Activated T-cell treated with anti-CD3 and anti-CD28 coated beads for 1 hour (primary cell): ENCODE results near the gene MACC1.
"Not testable (repeated sequence)": the region's sequence is repeated elsewhere in the genome, so short reads cannot be mapped to it uniquely, and the experiment has no call there.

Experiments used
- DNase-seq: peaks from one replicate; pipeline ENCODE4 v3.0.0-alpha.2; 2020; ENCODE audit warnings: low read depth

Gene MACC1

DNA sequence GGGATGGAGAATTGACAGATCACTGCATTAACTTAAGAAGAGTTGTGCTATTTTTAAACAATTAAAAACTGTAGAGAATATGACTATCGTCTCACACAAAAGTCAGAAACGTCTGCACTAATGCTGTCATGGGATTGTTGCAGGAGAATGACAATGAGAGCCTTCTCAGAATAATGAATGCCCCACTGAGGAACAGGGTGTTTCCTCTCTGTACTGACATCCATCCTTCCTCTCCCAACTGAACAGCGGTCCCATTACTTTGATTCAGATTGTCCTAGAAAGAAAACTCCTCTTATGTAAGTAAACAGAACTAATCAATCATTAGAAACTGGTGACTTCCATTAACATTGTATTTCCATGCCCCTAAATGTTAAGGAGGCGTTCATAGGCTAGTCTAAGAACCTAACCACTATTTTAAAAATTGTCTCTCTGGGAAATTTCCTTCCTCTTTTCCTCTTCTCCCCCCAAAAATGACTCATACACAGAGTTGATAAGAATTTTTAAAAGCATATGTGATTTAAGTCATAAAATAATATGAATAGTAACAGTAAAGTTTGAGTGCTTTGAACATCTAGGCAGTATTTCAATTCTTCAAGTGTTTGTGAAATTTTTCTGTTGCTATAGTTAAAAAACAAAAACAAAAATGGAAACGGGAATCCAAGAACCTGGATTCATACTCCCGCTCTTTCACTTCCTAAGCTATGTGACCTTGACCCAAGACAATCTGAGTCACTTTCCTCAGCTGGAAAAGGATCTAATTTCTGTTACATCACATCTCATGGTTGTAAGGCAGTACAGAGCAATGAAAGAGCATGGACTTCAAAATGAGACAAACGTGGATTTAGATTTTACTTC lies 12.7 kb upstream of the MACC1 start:
- DNase-seq: no peak

DNA sequence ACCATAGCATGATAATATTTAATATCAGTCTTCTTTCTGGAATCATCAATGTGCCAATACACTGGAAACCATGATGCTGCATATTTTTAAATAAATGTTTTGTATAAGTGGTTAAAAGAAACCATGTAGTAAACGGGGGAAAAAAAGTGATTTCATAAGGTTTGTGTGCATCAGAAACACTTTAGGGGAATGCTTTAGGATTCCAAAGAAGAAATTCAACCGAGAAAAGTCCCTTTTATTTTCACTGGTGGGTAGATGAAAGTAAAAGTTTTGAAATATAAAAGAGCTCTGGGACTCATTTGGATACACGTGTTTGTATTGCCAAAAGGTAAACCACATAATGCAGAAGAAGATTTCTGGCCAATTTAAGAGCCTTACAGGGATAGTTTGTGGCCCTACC lies 11.9 kb upstream of the MACC1 start:
- no peak for DNase-seq

DNA sequence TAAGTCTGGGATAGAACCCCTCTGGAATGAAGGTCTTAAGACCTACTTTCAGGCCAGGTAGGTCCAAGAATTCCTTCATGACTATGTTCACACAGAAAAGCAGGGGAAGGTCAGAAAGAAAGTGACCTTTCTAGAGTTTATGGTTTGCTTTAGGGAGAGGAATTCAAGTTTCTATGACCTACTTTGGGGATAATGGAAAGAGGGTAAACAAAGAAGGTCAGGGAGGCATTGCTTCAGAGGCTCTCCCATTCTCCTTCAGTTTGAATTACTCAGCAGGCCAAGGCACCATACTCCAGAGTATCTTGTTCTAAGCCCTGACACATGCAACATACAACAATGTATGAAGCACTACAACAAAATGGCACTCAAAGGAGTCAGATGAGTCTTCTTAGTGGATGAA lies 11.5 kb upstream of the MACC1 start:
- DNase-seq: no peak

DNA sequence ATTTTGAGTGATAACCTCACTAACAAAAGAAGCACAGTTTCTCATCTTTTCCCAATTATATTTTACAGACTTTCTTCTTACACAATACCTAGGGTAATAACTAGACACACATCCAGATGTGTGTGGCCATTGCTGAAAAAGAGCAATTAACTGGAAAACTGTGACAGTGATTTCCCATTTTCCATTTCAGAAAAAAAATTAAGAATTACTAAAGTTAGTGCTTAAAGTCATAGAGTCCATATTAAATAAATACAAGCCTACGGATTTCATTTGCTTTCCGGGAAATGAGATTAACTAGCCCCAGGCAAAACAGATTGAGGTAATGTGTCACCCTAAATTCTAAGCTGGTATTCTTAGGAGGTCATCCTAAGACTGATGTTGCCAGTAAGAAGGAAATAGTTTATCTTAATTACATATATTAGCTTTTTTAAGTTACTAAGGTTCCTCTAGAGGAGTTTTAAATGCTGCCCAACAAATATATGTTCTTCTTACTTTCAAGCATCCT lies 10.2 kb upstream of the MACC1 start:
- DNase-seq: no peak

DNA sequence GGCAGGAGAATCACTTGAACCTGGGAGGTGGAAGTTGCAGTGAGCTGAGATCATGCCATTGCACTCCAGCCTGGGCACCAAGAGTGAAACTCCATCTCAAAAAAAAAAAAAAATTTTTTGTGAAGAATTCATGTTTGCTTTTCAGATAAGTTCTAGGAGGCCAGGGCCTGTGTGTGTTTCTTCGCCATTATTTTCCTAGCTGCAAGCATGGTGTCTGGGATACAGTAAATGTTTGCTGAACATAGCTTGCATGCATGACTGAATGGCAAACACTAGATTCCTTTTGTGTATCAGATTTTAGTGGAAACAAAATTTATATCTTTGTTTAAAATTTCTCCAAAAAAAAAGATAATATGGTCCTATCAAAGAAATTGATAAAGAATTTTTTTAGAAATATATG lies 9.7 kb upstream of the MACC1 start:
- DNase-seq: no peak

DNA sequence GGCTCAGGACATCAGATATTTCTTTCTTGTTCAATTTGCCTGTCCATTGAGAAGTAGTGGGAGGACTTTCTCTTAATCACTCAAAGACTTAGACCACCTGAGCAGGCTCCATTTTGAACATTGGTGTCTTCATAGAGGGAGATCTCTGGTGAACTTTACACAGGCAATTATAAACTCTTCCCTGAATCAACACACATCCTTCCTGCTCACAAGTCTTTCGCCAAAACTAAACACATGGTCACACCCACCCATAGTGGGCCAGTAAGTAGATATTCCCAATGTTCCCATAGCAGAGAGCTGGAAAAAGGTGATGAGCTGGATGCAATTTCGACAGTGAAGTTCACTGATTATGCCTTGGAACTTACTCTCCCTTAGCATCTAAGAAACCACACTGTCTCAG lies 8.2 kb upstream of the MACC1 start:
- no peak for DNase-seq

DNA sequence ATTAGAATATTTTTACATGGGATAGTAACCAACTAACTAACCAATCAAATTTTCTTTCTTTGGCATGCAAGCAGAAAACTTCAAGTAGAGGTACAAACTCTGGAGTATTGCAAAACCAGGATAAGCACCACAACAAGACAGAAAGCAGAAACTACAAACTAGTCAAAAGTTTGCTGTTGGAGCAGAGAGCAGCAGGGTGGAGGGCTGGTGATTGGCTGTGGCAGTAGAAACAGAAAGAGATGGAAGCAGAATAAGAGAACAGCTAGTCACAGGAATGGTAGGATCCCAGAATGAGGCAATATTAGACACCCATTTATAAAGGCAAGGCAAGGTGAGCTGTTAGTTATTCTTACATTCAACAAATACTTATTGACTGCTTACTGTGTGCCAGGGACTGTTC lies 6.8 kb upstream of the MACC1 start:
- DNase-seq: no peak

DNA sequence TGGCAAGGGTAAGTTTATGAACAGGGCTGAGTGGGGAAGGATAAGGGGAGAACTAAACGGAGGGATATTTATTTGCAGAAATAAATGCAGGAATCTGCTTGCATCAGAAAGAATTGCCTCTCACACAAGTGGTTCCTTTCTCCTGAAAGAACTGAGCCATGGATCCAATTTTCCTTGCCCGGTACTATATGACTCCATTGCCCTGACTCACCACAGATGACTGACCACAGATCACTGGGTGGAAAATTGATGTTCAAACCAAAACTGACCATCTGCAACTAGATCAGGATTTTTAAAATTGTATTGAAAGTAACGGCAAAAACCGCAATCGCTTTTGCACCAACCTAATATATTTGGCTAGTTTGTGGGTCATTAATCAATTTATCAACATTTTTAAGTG lies 6.2 kb upstream of the MACC1 start:
- no peak for DNase-seq

DNA sequence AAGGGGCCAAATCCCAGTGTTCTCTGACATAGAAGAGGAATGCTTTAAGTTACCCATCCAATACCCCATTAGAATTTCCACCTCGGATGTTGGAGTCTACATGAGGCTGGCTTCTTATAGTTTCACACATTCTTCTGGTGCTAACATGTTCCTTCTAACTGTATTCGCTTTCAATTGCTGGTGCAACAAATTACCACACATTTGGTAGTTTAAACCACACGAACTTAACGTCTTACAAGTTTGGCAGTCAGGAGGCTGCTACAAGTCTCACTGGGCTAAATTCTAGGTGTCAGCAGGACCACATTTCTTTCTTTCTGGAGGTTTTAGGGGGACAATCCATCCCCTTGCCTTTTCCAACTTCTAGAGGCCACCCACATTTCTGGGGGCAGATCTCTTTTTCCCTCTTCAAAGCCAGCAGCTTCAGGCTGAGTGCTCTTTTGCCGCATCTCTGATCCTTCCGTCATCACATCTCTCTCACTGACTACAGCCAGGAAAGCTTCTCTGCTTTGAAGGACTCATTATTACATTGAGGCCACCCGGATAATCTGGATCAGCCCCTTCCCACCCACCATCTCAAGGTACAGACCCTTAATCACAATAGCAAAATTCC lies 5.1 kb upstream of the MACC1 start:
- no peak for DNase-seq

DNA sequence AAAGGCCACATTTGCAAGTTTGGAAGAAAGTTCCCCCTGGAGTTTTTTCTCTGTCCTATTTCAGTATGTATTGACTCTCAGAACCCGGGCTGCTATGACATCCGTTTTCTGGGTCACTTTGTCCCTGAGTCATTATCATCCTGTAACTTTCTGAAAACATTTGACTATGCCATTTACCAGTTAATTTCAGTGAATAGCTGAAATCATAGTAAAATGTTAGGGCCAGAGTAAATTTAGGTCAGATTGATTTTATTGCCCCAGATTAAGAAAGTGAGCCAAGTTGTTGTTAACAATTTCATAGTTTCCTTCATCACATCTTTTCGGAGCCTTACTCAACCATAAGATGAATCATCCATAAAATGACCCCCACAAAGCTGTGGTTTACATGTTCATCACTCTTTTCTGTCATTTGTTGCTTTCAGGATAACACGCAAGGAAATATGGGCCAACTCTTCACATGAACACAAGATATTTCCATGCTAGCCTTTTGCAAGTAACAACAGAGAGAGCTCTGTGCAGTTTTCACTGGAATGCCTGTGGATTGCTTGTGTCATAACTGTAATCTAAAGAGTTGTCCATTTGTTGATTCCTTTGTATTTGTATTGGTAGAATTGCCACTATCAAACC lies 3.9 kb upstream of the MACC1 start:
- DNase-seq: no peak

DNA sequence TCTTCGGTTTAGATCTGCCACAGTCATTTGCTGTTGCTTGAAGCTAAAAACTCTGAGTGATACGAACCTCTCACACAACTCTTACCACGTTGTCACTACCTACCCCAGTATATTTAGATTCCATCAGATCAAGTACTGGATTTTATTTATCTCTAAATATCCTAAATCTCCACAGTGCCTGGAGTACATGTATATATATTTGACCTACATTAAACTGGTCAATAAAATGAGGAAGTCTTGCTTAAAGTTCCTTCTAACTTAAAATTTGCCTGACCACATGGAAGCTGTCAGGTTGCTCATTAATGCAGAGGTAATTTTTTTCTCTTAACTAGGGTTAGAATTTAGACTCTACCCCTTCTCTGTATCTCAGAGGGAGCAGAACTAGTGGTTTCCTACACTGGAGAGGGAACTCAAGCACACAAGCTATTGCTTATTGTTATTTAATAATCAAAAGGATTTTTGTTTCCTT lies 3.1 kb upstream of the MACC1 start:
- DNase-seq: no peak

DNA sequence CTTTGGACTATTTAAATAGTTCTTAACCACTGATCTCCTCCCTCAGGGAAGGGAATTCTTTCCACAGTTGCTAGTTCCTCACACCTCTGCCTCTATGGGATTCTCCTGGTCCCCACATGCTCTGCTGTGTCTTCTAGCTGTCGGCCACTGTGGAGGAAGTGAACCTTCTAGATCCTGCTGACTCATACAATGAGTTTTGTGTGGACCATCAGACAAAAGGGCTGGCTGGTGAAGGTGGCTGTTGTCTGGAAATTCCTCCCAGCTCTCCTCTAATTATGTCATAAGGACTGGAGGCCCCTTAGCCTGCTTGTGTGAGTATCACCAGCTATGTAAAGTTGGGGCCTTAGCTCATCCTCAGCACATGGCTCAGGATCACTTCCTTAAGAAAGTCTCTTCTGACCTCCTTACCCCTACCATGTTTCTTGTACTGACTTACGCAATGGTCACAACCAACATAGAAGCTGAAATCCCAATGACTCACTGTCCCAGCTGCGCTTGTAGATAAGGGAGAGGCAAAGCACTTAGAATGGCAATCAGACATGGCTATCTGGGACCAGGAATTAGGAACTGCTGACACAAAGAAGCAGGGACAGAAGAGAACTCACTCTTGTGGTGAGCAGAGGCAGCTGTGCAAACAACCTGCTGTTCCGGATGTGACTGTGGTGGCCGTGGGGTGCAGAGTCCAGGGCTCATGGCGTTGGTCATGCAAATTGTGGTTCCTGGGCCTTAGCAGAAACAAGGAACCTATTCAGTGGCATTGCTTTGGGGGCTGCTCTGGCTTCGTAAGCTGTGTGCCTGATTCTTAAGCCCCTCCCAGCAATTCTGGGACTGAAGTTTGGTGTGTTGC lies 2.5 kb upstream of the MACC1 start:
- DNase-seq: no peak

DNA sequence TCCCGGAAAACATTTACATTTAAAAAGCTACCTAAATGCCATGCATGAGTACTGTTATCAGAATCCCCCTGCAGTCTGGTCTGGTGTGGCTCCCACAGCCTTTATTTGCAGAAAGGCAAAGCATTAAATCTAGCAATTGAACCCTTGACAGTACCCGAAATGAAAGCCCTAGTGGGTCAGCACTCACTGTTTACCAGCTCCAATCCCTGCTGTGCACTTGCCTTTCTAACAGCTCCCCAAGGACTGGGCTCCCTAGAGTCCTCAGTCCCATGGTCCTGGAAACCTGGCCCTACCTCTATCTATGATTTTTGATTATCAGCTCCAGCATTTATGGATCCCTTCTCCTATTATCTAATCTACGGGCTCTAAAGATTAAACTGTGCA lies 1.9 kb upstream of the MACC1 start:
- DNase-seq: no peak

DNA sequence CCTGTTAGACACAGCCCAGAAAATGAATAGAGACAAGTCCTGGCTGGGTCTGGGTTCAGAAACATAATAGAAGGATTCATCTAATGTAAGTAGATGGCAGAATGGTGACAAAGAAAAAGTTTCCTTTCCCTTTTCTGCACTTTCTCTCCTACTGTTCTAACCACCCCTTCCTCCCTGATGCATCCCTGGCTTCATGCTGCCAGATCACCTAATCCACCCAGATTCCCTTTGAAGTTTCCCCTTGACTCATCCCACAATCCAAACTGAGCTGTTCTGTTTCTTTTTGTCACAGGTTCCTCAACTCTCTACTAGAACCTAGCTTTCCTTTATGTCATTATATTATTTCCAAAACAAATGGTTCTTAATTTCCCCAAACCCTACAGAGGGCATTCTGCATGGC lies 1.1 kb upstream of the MACC1 start:
- DNase-seq: no peak

DNA sequence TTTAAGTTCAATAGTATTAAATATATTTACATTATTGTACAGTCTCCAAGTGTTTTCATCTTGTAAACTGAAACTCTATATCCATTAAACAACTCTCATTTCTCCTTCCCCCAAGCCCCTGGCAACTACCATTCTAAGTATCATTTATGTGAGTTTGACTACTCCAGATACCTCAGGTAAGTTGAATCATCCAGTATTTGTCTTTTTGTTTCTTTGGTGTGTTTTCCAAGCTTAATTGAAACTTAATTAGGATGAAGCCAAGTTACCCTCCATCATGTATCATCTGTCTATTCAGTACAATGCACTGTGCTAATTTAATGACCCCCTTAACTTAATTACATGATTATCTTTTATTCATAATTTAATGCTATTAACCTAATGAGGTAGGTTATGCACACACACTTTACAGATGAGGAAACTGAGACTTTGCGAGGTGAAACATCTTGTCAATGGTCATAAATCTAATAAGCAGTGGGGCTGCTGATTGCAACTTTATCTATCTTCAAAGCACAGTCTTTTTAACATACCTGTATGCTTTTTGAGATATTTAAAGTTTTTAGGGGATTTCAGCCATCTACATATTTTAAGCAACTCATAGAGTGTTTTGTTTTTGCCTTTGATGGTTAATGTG lies 663 bp downstream of the MACC1 start:
- DNase-seq: no peak

DNA sequence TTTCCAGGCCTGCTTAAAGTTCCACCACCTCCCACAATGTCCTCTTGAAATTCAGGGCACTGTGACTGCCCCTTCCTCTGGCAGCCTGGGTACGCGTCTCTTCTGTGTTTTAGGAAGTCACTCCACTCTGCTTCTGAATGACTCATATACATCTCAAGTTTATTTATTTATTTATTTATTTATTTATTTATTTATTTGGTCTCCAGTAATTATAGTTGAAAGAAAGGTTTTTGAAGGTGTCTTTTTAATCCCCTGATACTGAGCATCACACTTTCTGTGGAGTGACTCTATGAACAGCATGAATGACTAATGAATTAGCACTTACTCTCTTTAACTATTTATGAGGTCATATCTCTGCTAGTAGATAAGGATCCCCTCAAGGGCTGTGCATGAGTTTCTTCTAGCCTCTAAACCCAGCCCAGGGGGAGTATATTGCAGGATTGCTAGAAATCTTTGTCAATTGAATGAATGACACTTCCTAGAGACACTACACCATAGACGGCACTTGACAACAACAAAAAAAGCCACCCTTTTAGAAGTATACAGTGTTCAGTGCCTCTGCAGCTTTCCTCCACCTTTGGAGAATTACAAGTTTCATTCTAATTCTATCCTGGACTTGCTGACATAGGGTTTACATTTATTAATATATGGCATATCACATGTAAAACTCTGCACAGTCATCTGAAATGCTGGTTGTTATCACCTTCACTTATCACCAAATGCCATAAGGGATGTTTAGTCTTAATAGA lies 2.1 kb downstream of the MACC1 start:
- DNase-seq: no peak

DNA sequence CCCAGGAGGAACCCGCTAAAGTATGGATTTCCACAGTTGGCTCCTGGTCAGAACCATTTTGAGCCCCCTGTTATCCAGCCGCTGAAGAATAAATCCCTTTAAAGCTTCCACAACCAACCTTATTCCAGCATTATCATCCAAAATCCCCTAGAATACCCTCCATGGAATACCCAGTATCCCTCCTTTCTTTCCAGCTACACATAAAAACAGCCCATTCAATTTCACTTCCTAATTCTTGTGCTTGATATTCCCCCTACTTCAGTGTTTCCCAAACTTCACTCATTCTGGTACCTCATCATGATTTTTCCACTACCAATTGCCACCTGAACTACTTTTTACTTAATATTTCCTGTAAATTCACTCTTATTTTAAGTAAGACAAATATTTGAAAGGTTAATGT lies 3.1 kb downstream of the MACC1 start:
- DNase-seq: no peak

DNA sequence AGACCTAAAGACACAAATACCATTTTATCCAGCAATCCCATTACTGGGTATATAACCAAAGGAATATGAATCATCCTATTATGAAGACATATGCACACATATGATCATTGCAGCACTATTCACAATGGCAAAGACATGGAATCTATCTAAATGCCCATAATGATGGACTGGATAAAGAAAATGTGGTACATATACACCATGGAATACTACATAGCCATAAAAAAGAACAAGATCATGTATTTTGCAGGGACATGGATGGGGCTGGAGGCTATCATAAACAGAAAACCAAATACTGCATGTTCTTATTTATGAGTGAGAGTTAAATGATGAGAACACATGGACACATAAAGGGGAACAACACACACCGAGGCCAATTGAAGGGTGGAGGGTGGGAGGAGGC lies 3.8 kb downstream of the MACC1 start:
- no peak for DNase-seq

DNA sequence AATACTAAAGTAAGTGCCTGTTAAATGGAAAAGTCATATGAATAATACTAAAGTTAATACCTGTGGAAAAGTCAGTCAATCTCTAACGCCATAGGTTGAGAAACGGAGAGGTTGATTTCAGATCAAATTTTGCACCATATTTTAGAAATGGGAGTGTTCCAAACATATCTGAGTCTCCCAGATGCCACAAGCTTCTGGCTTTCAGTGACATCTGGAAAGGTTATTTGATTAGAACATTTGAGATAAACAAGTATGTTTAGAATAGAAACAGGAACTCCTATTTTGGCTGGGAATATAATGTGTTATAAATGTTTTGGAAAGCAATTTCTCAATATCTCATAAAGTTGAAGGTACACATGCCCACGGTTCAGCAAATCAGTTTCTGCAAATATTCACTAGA lies 5.8 kb downstream of the MACC1 start:
- DNase-seq: no peak

DNA sequence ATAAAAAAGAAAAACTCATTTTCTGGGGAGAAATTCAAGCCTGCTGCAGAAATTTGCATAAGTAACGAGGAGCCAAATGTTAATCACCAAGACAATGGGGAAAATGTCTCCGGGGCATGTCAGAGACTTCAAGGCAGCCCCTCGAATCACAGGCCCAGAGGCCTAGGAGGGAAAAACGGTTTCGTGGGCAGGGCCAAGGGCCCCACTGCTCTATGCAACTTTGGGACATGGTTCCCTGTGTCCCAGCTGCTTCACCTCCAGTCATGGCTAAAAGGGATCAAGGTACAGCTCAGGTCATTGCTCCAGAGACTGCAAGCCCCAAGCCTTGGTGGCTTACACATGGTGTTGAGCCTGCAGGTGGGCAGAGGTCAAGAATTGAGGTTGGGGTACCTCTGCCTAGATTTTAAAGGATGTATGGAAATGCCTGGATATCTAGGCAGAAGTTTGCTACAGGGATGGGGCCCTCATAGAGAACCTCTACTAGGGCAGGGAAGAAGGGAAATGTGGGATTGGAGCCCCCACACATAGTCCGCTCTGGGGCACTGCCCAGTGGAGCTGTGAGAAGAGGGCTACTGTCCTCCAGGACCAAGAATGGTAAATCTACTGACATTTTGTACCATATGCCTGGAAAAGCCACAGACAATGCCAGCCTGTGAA lies 8.4 kb downstream of the MACC1 start:
- DNase-seq: no peak

DNA sequence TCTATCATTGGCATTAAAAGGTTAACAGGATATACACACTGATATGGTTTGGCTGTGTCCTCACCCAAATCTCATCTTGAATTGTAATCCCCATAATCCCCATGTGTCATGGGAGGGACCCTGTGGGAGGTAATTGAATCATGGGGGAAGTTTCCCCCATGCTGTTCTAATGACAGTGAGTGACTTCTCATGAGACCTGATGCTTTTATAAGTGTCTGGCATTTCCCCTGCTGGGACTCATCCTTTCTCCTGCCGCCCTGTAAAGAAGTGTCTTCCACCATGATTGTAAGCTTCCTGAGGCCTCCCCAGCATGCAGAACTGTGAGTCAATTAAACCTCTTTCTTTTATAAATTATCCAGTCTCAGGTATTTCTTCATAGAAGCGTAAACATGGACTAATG lies 9.4 kb downstream of the MACC1 start:
- not testable (repeated sequence) for DNase-seq
